Measurements from ENCODE around the gene PTPRN2.

The PTPRN2 gene

DNA sequence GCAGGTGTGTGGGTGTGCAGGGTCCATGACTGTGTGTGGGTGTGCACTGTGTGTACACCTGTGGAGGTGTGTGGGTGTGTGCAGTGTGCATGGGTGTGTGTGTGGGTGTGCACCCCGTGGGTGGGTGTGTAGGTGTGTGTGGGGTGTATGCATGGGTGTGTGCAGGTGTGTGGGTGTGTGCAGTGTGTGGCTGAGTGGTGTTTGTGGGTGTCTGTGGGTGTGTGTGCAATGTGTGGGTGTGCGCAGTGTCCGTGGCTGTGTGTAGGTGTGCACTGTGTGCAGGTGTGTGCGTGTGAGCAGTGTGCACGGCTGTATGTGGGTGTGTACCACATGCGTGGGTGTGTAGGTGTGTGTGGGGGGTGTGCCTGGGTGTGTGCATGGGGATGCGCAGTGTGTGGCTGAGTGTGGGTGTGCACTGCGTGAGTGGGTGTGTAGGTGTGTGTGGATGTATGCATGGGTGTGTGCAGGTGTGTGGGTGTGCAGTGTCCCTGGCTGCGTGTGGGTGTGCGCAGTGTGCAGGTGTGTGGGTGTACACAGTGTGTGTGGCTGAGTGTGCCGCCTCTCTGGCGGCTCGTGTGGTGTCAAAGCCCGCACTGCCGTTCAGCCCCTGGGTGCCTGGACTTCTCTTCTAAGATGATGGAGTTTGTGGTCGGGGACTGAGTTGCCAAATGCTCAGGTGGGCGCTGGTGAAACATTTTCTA, 1042.5 kb downstream of the PTPRN2 start:
- no peak for DNase-seq (ENCODE audit: low read depth in 1 of 2, low spot score in 1 of 2)

DNA sequence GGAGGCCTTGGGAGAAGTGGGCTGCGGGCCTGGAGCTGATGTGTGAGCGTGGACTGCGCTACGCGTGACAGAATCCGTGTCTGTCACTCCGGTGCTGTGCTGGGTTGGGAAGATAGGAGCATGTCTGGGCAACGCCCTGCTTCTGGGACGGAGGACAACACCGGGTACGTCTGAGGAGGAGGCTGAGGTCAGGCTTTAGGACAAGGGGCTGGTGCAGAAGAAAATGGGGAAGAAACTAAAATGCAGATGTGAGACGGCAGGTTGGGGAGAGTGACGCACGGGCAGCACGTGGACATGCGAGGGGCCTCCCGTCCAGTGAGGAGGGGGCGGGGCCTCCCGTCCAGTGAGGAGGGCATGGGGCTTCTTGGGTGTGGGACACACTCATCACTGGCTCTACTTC, 1043.4 kb downstream of the PTPRN2 start:
- no peak for DNase-seq (ENCODE audit: low read depth in 1 of 2, low spot score in 1 of 2)

DNA sequence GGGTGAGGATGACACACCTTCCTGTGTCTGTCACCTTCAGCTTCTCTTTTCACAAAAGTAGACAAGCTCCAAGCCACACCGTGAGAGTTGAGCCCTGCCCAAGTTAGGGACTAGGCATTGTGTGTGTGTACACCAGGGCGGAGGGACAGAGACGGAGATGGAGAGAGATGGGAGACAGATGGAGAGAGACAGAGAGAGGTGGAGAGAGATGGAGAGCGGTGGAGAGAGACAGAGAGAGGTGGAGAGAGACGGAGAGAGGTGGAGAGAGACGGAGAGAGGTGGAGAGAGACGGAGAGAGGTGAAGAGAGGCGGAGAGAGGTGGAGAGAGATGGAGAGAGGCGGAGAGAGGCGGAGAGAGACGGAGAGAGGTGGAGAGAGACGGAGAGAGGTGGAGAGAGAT, 1043.8 kb downstream of the PTPRN2 start:
- no peak for DNase-seq (ENCODE audit: low read depth in 1 of 2, low spot score in 1 of 2)

DNA sequence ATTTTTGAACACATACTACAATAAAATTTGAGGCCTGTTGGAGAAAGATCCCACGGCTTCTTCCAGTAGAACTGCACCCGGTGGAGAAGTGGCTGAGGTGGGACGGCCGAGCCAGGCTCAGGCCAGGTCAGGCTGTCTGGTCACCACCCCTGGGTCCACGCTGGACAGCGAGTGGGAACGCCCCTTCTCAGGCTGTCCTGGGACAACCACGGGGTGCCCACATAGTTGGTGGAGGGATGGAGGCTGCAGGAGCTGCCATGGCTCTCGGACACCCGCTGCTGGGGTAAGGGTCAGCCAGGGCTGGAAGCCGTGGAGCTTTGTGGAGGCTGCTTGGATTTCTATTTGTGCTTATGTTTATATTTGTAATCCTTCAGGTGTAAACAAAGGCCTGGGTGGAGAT, 1044.3 kb downstream of the PTPRN2 start:
- no peak for DNase-seq (ENCODE audit: low read depth in 1 of 2, low spot score in 1 of 2)

DNA sequence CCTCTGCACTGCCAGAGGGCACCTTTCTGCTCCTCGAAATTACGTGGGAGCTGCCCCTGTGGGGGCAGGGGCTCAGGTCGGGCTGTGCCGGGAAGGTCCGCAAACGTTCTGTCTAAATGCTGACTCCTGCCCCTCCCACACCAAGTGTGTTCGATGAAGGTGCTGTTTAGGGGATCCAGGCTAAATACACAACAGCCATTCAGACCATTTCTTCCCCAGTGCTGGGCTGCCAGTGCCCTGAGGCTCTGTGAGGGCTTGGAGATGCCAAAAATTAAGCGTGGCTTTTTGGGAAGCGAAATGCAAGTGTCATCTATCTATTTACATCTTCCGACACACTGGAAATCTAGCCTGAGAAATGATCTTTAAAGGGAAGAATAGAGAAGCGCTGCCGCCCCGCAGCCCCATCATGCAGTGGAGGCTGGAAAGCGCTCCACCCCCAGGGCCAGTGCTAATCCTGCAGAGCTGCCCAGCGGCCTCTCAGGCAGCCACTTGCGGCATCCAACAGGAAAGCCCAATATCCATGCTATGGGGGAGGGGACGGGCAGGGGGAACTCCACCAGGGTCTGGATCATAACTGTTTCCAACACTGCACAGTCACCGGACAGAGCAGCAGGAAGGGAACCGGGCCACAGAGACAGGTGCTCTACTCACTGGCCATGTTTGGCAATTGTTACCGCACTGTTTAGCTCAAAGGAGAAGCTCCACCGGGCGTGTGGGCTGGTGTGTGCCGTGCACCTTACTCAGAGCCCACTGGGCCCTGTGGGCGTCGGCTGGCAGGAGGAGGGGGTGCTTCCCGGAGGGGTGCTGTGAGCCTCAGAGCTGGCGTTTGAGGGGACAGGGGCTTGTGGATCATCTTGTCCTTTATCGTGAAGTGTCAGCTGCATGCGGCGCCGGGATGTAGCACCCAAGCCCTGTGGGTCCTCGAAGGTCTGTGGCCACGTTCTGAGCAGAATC, 1045.3 kb downstream of the PTPRN2 start:
- DNase-seq (ENCODE audit: low read depth in 1 of 2, low spot score in 1 of 2), result no peak

DNA sequence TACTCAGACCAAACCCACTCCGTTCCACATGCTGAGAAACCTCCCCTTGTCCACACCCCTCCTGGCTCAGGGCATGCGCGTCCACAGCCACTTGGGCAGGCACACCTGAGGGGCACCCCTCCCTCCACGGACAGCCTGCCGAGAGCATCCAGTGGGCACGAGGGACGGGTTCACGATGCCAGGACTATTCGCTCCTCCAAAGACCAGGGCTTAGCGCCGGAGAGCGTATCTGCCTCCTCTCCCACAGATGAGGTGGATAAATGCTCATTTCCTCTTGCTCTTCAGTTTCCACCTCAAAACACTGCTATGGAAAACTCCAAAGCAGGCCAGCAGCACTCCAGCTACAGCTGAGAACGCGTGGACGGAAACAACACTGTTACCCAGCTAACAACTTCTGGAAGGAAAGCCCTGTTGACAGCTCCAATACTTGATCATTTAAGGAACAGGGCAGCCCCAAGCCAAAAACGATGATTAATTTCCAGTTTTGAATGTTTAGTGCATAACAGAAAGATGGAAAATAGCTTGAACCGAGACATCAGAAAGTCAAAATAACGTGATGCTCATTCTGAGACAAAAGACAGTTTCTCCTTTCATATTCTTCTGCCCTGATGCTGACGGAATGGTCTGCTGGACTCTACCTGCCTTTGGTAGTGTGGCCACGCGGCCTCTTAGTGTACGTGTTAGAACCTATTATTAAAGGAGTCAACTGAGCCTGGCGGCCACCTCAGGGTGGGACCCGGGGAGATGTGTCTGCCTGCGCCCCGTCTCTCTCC, 1046.1 kb downstream of the PTPRN2 start:
- DNase-seq (ENCODE audit: low read depth in 1 of 2, low spot score in 1 of 2), result no peak

DNA sequence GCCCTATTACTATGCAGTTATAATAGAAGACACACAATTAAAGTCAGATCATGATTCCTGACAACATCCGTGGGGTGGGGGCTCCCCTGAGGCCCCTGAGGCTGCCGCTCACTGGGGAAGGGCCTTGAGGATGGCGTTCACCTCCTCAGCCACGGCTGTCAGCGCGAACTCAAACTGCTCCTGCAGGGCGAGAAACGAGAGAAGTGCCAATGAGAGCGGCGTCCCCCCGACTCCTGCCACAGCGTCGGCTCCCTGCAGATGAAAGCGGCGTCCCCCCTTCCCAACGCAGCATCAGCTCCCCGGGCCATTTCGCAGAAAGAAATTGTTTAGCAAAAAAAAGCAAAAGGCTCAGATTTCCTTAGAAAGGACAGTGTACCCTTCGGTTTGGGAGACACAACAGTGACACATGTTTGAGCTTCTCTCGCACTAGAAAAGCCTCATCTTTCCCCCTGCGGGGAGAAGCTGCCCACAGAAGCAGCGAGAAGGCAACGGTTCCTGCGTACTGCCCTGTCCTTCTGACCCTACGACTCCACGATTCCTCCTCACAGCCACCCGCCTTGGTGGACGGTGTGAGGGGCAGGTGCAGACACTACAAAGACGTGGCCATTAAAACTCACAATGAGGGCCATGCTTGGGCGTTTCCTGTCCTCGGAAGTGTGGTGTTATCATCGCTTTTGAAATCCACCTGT, 1046.9 kb downstream of the PTPRN2 start:
- DNase-seq (ENCODE audit: low read depth in 1 of 2, low spot score in 1 of 2), result no peak

DNA sequence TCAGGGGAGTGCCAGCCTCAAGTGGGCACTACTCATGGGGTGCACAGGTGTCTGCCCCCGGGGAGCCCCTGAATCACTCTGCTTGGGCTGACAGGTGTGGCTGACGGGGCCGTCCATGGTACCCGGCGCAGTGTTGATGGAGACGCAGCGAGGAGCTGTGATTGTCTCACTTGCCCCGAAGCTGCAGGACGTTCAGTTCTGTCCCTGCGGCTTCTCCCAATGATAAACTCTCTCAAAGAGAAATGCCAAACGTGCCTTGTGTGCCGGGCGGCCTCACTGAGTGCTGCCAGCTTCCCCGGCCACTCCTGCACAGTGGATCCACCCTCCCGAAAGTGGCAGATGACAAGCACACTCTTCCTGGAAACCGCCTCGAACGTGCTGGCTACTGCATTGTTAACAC, 1047.6 kb downstream of the PTPRN2 start:
- DNase-seq (ENCODE audit: low read depth in 1 of 2, low spot score in 1 of 2), result no peak

DNA sequence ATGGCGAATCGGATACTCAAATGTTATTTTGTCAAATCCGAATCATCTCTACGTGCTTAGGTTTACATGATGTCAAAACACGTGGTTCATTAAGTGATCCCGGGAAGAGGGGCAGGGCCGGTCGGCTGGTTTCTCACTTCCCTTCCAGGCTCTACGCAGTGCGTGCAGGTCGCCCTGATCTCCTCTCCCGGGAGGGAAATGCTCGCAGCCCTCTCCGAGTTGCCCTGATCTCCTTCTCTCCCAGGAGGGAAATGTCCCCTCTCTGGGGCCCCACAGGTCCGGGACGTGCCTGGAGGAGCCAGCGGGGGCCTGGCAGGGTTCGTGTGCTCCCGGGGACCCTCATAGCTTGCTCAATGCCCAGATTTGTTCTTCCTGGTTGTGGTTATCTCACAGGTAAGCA, 1048.1 kb downstream of the PTPRN2 start:
- DNase-seq (ENCODE audit: low read depth in 1 of 2, low spot score in 1 of 2), result no peak

DNA sequence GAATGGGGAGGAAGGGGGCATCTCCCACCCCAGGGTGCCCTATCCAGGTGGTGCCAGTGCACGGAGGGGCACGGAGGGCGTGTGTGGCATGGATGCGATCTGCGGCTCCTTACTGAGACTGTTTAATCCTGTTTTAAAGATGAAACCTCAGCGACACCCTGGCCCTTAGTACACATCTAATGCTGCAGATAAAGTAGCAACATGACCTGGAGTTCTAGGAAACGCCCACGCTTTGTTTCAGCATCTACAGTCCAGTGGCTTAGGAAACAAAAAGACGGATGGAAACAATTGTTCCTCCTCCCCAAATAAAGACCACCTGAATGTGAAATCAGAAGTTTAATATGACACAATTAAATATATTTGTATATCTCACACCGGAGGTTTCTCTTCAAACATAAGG, 1048.9 kb downstream of the PTPRN2 start:
- DNase-seq (ENCODE audit: low read depth in 1 of 2, low spot score in 1 of 2), result no peak

DNA sequence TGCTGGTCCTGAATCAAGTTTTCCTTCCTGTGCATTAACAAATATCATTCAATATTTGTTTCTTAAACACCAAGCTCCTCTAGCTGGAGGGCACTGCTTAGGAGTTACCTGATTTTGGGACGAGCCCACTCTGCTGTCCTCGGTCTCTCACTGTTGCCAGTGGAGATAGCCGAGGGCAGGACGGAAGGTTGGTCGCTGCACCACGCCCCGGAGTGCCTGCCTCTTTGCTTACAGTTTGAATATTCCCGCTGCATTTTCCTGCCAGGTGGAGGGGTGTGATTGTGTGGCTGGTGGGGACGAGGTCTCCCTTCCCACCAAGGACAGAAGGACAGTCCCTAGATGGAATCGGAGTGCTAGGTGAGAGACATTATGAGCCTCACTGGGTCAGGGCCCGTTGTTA, 1049.3 kb downstream of the PTPRN2 start:
- no peak for DNase-seq (ENCODE audit: low read depth in 1 of 2, low spot score in 1 of 2)

DNA sequence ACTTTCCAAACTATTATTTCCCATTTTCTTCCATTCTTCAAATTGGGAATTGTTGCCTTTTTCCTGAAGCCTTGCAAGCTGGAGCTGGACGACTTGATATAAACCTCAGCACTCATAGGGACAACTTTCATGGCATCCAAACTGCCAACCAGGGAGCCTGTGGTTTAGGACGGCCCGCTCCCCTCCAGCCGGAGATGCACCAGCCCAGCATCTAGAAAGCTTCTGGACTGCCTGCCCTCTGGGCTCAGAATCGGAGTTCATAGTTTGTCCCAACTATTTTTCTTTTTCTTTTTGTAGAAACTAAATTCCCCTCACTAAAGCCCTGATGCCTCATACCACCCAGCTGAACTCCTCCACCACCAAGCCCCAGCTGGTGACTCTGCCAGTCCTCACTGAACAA, 1050.6 kb downstream of the PTPRN2 start:
- DNase-seq (ENCODE audit: low read depth in 1 of 2, low spot score in 1 of 2), result no peak

DNA sequence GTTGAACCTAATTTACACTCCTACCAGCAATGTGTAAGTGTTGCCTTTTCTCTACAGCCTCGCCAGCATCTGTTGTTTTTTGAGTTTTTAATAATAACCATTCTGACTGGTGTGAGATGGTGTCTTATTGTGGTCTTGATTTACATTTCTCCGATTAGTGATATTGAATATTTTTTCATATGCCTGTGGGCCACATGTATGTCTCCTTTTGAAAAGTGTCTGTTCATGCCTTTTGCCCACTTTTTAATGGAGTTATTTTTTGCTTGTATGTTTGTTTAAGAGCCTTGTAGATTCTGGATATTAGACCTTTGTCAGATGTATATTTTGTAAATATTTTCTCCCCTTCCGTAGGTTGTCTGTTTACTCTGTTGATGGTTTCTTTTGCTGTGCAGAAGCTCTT, 1055.6 kb downstream of the PTPRN2 start:
- no peak for DNase-seq (ENCODE audit: low read depth in 1 of 2, low spot score in 1 of 2)

DNA sequence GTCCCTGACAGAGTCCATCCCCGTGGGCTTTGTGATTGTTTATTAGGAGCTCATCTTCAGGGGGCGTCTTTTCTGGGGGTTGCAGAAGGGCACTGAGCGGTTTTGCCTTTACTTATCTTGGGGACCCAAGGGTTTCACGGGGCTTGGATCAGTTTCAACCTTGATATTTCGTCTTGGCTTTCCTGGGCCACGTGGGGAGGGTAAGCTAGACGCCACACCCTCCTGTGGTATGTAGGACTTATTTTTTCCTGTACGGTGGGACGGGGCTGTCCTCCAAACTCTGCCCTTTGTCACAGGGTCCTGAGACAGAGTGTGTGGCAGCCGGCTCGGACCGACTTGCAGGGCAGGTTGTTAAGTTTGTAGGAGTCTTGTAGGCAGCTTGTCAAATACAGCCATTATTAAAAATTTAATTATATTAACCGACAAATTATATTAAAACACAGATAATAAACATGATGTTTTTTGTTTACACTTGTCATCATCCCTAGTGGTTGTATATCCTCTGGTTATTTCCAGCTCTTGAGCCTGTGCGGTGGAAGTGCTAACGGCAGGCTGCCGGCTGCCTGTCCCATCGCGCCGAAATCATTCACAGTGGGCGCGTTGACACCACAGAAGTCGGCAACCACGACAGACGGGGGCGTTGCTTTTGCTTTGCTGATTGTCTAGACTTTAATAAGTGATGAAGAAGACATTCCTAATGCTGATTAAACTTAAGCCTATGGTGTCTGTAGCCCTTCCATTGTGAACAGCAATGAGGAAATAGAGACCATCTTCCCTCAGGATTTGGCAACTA, 1057.7 kb downstream of the PTPRN2 start:
- DNase-seq (ENCODE audit: low read depth in 1 of 2, low spot score in 1 of 2), result no peak

DNA sequence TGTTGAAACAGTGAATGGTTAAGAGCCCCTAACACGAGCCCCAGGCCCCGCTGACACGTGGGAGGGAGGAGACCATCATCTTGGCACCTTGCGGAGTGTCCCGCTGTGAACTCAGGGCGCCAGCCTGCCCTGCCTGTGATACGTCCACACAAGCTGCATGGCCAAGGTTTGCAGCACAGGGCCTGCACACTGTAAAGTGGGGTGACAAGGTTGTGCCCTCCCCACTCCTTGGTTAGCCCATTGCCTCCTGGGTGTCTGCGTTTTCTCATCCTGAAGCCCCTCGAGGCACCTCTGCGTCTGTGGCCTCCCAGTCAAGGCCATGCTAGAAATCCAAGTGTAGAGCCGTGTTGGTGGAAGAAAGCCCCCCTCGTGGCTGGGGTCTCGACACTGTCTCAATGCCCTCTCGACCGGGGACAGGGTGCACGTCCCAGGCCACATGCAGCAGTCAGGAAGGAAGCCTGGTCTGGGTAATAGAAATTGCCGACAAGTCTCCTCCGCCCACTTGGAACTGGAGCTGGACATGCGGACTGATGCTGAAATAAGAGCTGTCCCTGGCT, 1058.8 kb downstream of the PTPRN2 start:
- DNase-seq (ENCODE audit: low read depth in 1 of 2, low spot score in 1 of 2), result no peak

DNA sequence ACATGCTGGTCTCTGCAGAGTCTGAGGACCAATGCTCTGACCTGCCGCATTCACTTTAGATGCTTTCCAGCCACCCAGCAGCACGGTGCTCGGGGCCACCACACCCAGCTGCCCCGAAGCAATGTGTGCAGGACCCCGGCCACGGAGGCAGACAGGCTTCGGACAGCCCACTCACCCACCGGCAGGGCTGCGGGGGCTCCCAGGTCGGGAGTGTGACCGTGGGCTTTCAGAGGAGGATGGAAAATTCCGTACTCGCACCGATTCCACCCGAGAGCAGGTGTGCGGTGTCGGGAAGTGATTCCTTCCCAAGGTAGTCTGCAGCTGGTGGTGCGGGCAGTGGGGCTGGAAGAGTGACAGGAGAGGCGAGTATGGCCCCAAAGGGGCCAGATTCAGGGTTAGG, 1059.9 kb downstream of the PTPRN2 start:
- no peak for DNase-seq (ENCODE audit: low read depth in 1 of 2, low spot score in 1 of 2)

DNA sequence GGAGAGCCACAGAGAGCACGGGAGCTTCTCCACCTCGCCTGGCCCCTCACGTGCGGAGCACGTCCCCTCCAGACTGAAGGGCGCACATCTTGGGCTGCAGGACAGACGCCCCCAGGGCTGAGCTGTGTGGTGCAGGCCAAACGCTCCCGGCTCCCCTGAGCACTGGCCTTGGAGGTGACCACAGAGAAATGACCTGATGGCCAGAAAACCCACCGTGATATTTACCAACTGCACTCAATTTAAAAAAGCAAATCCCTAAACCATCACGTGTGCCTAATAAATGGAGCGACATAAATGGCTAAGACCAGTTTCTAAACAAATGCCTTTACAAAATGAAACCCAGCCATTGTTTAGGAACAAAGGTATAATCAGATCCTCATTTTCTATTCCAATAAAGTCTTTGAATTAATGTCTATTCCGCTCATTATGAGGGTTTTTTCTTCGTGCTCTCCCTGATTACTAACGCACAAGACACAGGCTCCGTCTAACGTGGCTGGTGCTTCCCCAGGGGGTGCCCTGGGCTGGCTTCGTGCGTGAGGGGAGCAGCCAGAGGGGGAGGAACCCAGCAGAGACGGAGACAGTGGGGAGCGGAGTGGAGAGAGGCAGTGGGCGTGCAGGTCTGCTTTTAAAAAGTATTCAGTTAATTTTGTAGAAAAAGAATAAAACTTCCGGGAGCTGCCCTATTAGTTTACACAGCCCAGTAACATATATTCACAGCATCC, 1060.5 kb downstream of the PTPRN2 start:
- DNase-seq (ENCODE audit: low read depth in 1 of 2, low spot score in 1 of 2), result no peak

DNA sequence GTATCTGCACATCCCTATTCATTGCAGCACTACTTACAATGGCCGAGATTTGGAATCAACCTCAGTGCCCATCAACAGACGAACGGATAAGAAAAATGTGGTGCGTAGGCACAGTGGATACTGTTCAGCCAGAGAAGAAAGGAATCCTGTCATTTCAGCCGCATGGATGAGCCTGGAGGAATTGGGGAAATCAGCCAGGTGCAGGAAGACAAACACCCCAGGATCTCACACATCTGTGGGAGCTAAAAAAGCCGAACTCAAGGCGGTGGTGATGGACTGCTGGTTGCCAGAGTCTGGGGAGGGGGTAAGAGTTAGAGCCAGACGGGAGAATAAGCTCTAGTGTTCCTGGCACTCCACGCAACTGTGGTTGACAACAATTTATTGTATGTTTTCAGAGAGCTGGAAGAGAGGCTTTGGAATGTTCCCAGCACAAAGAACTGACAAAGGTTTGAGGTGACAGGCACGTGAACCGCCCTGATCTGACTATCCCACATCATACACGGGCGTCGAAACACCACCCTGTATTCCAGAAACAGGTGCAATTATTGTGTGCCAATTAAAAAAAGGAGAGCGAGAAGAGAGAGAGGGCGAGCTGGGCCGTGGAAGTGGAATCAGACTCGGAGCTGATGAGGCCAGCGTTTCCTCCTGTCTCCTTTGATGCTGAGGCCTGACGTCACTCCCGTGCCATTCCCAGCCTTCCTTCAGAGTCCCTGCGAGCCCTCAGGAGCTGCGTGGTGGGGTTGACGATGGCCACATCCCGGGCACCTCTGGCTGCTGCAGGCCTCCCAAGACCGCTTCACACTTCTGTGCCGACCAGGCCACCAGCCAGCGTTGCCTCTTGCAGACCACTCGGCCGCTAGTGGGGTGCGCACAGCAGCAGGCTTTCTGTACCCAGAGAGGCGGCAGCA, 1061.4 kb downstream of the PTPRN2 start:
- no peak for DNase-seq (ENCODE audit: low read depth in 1 of 2, low spot score in 1 of 2)
